Lower leg skin (tissue), 3 donors: Measurements from ENCODE around the gene IL18.

Source experiments
- POLR2A ChIP-seq, 2 donors: fragments of 450-650 bp; IDR thresholded peaks; one replicate each; pipeline ENCODE4 v1.6.1; 2016 to 2017; ENCODE audit warnings: antibody characterized with exemption in 2 of 2, mild to moderate bottlenecking in 1 of 2, moderate library complexity in 1 of 2
- TF ChIP-seq, protein P1 (sequence below), 3 donors: fragments of 450-650 bp; IDR thresholded peaks; one replicate each; pipeline ENCODE4 v1.5.1; 2016; ENCODE audit warnings: antibody characterized with exemption in 3 of 3, mild to moderate bottlenecking in 3 of 3, moderate library complexity in 2 of 3

DNA sequence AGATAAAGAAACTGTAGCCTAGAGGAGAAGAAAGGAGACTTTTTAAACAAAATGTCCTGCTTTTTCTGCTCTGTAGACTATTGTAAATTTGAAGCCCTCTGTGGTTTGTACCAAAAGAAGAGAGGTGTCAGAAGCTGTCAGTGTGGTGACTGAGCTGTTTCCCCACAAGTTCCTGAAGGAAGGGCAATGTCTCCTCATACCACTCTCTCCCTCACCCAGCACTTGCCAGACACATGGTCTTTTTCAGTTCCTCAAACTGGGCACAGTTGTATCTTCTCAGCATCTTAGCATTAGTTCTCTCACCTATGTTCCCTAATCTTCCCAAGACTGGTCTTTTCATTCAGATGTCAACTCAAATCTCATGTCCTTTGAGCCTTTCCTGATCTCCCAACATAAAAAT lies 15.7 kb upstream of the IL18 start:
- TF ChIP-seq, protein P1, sequence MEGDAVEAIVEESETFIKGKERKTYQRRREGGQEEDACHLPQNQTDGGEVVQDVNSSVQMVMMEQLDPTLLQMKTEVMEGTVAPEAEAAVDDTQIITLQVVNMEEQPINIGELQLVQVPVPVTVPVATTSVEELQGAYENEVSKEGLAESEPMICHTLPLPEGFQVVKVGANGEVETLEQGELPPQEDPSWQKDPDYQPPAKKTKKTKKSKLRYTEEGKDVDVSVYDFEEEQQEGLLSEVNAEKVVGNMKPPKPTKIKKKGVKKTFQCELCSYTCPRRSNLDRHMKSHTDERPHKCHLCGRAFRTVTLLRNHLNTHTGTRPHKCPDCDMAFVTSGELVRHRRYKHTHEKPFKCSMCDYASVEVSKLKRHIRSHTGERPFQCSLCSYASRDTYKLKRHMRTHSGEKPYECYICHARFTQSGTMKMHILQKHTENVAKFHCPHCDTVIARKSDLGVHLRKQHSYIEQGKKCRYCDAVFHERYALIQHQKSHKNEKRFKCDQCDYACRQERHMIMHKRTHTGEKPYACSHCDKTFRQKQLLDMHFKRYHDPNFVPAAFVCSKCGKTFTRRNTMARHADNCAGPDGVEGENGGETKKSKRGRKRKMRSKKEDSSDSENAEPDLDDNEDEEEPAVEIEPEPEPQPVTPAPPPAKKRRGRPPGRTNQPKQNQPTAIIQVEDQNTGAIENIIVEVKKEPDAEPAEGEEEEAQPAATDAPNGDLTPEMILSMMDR (IDR thresholded peaks at IDR 0.05) = no peak
- no peak for TF ChIP-seq POLR2A (IDR thresholded peaks at IDR 0.05)
